ENCODE results near the gene DNAH11.

DNA sequence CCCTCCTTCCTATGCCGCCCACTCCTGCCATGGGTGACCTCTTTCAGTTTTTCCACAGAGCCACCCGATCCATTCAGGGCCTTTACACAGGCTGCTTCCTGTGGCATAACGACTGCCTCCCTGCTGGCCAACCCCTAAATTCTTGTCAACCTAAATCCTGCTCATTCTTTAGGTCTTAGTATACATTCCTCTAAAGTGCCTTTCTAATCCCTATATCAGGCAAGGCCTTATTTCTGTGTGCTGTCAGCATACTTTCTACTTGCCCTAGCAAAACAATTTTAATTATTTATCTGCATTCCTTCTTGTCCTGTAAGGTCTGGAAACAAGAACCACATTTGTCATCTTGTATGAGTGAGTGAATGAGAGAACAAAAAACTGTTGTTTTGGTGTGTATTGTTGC lies 132.4 kb downstream of the DNAH11 start:
- TF ChIP-seq EZH2 (IDR thresholded peaks at IDR 0.05; ENCODE audit: borderline replicate concordance, low read length) = no peak
- TF ChIP-seq, protein P1, sequence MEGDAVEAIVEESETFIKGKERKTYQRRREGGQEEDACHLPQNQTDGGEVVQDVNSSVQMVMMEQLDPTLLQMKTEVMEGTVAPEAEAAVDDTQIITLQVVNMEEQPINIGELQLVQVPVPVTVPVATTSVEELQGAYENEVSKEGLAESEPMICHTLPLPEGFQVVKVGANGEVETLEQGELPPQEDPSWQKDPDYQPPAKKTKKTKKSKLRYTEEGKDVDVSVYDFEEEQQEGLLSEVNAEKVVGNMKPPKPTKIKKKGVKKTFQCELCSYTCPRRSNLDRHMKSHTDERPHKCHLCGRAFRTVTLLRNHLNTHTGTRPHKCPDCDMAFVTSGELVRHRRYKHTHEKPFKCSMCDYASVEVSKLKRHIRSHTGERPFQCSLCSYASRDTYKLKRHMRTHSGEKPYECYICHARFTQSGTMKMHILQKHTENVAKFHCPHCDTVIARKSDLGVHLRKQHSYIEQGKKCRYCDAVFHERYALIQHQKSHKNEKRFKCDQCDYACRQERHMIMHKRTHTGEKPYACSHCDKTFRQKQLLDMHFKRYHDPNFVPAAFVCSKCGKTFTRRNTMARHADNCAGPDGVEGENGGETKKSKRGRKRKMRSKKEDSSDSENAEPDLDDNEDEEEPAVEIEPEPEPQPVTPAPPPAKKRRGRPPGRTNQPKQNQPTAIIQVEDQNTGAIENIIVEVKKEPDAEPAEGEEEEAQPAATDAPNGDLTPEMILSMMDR (conservative IDR thresholded peaks at IDR 0.05 in 1 of 2, IDR thresholded peaks at IDR 0.05 in 1 of 2; ENCODE audit: extremely low read depth in 1 of 2, insufficient read depth in 1 of 2, low read depth in 1 of 2, low read length in 2 of 2) = no peak
